Kidney capillary endothelial cell (primary cell): ENCODE data around the gene ARID3C.

Source experiments
- DNase-seq: peaks from one replicate; pipeline ENCODE4 v3.0.0-alpha.2; 2018; ENCODE audit warnings: low spot score

The ARID3C gene

DNA sequence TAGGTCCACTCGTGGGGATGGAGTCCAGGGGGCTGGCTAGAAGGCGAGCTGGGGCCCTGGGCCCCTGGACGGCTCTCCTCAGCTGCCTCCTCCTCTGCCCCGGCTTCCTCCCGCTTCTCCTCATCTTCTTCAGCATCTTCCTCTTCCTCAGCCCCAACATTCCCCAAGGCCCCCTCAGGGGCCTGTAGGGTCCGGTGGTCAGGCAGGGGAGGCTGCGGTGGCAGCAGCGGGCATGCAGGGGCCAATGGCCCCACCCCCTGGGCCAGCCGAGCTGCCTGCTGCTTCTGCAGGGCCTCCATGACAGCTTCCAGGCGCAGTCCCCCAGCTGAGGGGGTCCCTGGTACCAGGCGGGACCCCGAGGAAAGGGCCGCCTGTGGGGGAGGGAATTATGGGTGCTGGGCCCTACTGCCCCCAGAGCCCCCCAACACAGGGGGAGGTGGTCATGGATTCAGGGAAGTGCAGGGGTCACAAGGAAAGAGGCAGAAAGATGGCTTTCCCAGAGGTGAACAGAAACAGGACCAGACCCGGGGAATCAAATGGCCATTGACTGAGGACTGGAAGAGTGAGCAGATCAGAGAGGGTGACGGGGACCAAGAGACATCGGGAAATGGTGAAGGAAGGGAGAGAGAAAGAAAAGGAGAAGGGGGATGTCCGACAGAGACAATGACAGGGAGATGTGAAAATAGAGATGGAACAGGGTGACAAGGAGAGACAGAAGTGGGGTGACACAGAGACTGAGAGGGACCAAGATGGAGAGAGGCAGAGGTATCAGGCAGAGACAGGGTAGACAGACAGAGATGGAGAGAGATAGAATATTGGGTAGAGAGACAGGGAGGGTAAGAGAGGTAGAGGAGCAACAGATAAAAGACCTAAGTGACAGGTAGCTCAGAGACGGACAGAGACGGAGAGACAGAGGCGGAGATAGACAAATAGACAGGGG, 880 bp downstream of the ARID3C start:
- DNase-seq: no peak

DNA sequence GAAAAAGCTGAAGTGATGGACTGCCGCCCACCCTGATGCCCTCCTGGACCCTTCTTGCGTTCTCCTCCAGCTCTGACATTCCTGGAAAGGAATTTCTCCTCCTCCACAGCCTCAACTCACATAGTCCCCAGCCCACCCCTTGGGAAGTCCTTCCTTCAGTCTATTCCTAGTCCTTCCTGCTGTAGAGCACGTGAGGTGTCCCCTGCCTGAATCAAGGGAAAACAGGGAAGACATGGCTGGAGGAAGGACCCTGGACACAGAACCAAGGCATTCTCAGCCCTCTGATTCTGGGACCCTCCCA, 3.7 kb downstream of the ARID3C start:
- no peak for DNase-seq

DNA sequence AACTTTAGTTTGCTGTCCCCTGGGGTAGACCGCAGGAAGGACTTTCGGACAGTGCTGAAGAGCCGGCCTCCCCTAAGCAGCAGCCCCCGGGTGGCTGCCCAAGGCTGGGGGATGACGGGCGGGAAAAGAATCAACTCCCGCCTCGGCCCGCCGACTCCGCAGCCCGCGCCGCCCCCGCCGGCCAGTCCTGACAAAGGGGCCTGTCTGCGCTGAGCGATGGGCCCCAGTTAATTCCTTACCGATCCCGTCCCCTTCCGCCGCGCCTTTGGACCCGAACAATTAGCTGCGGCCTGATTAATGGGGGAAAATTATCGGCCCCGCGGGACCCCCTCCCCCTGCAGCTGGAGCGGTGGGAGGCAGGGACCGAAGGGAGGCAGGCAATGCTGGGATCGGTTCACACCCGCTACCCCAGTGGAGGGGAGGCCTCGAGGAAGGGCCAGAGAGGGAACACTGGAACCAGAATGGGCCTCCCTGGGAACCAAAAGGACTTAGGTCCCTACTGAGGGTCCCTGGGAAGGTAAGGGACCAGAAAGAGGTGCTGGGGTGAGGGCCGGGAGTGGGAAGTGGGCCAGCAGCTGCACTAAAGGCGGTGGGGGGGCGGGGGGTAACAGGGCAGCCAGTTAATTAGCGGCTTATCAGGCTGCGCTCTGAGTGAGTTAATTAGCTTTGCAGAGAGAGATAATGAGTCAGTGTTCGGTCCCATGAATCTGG, 4.2 kb downstream of the ARID3C start:
- DNase-seq: no peak

DNA sequence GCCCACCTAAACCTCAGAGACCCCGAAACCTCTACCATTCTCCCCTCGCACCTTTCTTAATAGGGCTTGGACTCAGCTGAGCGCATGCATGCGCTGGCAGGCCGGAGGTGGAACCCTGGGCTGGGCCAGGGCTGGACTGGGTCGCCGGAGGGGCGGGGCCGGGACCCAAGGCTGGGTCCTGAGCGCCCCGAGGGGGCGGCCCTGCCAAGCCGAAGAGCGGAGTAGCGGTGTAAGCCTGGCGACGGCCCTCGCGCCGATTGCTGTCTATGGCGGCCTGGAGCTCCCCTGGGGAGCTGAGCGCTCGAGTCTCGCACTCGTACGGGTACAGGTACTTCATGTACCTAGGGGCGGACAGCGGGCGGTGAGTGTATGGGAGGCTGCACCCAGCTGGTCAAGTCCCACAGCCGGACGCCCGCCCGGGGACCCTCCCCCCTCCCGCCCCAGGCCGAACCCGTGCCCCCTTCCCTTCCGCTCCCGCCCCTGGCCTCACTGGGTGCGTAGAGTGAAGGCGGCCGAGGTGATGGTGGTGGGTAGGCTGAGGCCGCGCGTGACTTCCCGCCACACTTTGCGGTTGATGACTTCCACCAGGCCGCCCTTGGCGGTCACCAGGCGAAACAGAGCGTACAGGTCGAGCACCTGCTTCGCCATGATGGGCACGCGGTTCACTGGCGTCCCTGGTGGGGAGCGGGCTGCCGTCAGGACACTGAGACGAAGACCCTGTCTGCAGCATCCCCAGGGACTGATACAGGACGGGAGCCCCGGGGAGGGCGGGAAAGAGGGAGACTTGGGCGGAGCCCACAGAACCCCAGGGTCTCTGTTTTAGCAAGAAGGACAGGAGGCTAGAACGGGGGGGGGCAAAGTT, 5.3 kb downstream of the ARID3C start:
- no peak for DNase-seq

DNA sequence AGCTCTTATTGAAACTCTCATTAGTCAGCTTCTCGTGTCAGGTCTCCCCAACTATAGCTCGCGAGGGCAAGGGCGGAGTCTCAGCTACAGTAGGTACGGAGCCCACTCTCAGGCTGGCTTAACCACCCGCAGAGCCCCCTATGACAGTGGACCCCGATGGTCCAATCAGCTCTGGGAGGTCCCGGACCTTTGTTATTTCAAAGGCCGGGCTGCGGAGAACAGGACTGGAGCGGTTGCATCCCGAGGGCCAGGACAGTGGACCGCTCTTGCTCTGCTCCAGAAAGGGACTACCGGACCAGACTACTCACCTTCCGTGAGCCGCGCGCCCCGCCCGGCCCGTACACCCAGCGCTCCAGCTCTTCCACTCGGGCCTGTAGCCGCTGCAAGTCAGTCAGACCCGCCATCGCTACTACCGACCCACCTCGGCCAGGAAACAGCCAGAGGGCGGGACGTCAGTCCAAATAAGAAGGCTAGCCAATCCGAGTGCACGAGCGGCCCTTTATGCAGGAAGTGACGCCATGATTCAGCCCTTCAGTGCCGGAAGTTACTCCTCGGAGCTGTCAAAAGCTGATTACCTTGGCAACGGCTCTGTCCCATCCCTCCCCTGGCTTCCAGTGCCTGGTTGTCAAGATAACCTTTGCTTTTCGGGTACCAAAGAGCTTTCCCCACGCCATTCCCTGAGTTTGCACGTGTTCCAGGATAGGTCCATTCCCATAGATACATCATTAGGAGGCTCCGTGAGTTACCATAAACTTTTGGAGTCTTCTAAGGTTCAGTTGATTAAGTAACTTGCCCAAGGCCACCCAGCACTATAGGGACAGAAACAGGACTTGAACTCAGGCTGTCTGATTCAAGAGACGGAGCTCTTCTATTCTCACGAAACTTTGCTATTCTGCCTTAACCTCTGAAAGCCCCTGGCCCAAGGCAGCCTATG, 8.5 kb downstream of the ARID3C start, which contains the start of gene DCTN3:
DCTN3 (minus strand) TSS at position 435 of the 934 bp plus-strand sequence; CDS start at position 404, 31 bp downstream.
- peak; percentile 97 for DNase-seq

DNA sequence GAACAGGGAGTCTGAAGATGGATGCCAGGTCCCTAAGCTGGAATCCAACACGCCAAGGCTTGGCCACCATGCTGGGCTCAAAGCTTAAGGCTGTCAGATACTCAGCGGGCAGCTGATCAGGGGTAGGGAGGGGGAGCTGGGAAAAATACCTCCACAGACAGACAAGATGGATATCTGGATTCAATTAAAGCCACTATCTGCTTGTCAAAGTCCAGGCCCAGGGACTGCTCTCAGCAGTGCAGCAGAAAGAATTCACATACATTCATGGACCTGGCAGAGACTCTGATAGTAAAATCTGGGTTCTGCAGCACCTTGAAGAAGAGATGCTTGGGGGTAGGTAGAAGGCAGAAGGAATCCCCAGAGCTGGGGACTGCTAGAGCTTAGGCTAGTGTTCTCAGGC, 13.7 kb downstream of the ARID3C start:
- no peak for DNase-seq

DNA sequence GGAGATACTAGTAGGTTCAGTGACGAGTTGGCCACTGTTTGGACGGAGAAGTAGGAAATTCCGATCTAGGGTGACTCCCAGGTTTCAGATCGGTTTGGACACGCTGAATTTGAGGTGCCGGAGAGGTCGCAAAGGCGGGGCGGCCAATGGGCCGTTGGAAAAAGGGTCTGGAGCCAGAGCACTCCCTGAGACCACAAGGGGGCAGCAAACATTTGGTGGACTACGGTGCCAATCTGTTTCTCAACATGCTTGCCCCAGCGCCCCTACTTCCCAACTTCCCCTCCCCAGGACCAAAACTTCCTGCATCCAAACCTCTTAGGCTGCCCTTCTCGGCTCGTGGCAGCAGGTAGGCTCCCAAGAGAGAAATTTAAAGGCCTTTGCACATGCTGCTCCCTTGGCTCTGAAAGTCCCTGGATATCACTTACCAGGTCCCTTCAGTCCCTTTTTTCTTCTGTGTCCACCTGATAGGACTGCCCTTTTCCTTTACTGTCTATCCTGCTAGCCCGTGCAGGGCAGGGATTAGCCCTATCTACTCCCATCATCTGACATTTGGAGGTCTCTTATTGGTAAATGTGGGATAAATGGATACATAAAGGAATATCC, 16.0 kb downstream of the ARID3C start:
- DNase-seq: peak; percentile 63

DNA sequence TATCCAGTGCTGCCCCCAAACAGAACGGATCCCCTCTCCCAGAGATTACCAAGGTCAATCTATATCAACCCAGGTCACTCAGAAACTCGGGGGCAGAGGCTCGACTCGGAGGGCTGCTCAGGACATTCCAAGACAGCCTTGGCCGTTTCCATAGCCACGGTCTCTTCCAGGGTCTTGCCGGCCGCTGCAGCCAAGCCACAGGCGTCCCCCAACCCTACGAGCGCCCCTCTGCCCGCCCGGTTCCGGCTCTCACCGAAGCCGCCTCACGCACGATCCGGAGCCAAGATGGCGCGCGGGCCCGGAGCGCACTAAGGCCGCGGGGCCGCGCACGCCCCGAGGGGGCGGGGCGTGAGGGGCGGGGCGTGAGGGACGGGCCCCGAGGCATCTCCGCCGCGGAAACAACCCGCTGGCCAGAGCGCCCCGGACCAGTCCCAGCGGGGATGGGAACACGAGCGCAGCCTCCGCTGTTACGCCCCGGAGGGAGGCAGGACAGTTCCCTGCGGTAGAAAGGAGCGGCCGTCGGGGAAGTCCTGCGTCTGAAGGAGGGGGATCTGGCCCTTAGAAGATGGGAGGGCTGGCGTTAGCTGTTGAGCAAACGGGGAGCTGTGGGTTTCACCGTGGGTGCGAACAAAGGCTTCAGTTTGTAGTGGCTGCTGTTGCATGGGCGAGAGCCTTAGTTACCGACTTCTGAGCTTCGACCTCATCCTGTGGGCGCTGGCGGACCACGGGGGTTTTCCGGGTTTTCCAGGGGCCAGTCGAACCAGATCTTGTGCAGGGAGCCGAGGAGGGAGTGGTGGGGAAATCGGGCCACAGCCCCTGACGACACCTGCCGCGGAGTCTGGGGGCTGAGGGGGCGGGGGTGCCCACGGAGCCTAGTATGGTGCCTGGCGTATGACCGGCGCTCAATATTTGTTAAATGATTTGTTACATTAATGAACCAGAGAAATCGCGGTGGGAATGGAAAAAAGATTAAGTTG, 16.8 kb downstream of the ARID3C start, which contains the start of gene RPP25L:
RPP25L (minus strand) TSS at position 287 of the 977 bp plus-strand sequence. CDS start 801 bp downstream, outside the sequence.
- DNase-seq: peak; percentile 70

DNA sequence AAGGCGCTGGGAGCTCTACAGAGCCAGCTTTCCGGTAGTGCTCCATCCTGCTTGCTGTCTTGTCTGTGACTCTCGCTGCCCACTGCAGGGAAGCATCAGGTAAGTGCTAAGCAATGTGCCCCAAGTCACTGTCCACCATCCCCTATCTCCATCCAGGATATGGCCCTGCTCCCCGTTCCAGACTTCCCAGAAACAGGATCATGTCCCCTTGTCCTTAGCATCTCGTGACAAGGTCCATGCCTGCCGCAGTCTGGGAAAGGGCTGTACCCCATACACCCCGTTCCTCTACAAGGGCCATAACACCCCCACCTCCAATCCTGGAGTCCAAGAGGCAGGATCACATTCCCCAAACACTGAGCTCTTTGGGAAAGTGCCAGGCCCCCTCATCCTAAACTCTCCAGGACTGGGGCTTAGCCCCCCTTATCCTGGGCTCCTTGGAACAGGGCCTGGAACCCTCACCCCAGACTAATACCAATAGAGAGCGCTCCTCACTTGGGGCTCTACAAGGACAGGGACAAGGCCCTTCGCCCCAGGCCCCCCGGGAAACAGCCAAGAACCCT, 17.5 kb downstream of the ARID3C start:
- no peak for DNase-seq

DNA sequence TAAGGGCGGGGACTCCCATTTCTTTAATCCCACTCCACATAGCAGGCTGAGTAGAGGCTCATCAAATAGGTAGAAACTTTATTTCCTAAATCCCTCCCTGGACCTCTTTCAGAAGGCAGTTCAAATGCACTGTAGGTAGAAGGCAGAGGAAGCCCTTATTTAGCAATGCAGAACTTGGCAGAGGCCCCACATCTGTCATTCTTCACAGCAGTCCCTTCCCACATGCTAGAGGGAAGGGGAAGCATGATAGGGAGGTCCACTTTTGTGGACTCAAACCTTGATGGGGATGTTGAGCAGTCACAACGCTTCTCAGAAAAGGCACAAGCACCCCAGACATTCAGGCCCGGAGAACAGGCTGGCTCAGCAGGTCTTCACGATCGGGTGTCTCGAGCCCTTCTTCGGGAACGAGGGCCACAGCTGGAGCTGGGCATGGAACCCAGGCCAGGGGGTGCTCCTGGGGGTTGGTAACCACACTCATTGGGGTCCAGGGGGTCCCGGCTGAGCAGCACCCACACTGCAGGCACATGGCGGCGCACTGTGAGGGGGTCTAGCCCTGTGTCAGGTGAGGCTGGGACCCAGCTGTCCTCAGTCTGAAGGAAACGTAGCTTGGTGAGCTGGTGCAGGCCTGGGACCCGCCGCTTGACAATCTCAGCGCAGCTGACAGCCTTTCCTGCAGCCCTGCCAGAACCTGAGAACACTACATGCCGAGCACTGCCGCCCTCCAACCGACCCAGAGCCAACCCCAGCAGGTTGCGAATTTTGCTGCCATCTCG, 18.2 kb downstream of the ARID3C start:
- no peak for DNase-seq

DNA sequence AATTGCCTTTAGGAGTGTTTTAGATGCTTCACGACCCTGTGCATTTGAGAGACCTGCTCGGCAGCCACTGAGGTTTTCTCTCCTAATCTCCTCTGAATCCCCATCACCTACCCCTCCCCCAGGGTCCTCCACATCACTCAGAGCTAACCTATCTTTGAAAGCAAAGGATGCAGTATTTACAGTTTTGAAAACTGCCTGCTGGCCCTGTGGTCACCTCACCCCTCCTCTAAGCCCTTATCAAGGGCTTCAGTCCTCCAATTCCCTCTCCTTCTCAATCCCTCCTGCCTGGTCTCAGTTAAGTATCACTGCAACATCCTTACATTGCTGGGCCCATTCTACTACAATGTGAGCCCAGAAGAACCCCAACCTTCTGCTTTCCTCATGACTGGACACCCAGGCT, 21.5 kb downstream of the ARID3C start:
- no peak for DNase-seq

DNA sequence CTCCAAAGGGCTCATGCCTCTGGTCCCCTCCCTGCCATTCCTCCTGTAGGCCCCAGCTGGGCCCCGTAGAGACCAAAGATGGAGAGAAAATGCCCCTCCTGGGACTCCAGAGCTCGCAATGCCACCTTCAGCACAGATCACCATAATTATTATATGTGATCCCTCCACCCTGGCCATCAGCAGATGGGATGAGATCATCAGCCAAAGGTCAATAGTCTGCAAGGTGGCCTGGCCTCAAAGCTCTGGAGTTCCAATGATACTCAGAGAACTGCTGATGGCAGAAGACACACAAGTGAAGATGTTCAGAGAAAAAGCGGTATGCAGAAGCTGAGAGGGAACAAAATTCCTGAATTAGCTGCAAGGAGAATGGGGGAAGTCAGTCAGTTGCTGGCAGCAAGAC, 22.0 kb downstream of the ARID3C start:
- DNase-seq: no peak

DNA sequence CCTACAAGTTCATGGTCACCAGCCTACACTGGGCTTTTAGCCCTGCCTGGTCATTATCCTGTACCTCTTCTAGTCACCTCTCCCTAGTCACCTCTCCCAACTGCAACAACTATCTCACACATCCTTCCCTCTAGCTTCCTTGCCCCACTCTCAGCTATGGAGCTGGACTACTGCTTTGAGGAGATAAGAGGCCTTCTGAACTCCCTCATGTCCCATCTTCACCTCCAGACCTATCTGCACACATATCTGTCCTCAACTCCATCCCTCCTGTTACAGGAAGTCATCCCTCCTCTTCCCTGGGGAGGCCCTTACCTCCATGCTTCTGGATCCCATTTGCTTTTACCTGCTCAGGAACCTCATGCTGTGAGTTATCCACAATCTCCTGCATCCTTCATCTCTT, 22.7 kb downstream of the ARID3C start:
- DNase-seq: no peak

DNA sequence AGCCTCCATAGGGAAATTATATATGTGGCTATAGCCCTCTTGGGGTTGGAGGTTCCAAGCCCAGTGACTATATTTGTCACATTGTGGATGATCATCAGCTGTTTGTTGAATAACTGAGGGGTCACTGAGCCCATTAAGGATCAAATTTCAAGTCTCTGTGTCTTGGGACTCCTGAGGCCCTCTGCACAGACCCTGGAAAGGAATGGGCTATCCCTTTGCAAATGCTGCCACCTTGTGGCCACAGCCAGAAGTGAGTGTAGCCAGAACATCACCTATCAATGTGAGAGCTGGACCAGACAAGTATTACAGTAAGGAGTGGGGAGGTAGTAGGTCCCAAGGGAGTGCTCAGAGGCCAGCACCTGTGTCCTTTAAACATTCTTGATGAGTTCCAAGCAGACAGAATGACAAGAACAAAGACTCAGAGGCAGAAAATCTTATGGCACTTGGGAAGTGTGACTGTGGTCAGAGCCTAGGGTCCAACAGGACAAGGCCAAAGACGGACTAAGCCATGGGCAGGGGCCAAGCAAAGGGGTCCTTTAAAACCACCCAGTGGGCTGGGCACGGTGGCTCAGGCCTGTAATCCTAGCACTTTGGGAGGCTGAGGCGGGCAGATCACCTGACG, 25.1 kb downstream of the ARID3C start:
- DNase-seq: peak; percentile 67

DNA sequence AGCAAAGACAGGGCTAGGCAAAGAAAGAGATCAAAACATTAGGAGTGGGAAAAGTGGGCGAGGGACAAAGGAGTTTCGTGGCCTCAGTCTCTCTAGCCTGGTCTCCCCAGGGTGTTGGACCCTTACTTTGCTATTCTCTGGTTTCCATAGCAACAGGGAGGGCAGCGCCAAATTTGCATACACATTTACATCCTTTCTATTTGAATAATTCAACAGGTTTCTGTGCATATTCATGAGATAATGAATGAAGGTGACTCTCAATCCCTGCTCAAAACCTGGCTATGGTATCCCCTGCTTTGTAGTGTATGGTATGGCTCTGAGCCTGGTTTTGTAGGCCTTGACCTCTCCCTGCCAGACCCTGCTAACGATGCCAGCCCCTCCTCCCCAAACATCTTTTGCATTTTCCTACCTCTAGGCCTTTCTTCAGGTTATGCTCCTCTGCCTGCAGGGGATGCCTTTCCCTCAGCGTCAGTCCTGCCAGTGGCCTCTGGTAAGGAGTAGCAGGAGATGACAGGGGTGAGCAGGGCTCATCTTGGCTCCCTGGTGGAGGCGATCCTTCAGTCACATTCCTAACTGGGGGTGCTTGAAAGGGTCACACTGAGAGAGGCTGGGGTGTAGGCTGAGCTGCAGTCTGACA, 26.8 kb downstream of the ARID3C start:
- DNase-seq: no peak

DNA sequence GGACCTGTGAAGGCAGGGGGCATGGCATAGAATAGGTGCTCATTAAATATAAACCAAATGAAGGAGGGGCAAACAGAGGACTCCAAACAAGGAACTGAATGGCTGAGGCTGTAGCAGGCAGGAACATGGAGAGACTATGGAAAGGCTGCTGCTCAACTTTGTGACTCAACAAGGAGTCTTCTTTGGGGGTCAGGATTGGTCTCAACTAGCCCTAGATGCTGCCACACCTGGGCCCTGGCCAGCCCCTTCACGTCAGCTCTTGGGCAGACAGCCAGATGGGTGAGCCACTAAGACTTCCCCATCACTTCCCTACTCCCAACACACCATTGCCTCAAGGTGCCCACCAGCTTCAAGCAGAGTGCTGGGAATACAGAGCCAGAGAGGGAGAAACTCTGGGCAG, 28.0 kb downstream of the ARID3C start:
- no peak for DNase-seq

DNA sequence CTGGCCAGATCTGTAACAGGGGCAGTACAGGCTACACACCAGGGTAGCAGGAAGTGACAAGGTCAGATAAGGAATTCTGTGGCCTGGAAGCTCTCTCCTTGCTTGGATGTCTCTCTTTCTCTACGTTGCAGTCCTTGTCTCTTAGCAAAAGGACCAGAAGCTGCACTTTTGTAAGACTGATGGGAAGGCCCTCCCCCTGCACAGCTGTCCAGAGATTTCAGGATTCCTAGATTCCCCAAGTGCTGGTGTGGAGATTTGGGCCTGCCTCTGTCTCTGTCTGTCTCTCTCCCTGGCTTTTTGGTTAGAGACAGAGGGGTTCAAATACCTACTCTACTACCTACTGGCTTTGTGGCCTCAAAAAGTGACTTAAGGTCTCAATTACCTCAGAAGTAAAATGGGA, 29.3 kb downstream of the ARID3C start:
- DNase-seq: no peak
